GM12878 (cell line): ENCODE results near the gene SEC16A. TPM values are rescaled to one million over a fixed set of nuclear protein-coding genes. Genes with fewer than 3 reads are reported as not detected.

Experiments used
- ATAC-seq: fragments of 200-7000 bp; cut with Tn5 transposase; 3 replicates; pipeline ENCODE4 v1.9.1; 2020; ENCODE audit warnings: mild to moderate bottlenecking, moderate library complexity
- Bru-seq: library from RNA; stranded (reverse); fragments of 400-500 nt; gene quantifications from one replicate; lab custom pipeline; 2021; lab: Mats Ljungman, UMichigan
- BruChase-seq, 2 experiments: library from RNA; stranded (reverse); fragments of 400-500 nt; gene quantifications; one replicate each; lab custom pipeline; 2021; lab: Mats Ljungman, UMichigan
- BruUV-seq: library from RNA; stranded (reverse); fragments of 400-500 nt; replicated peaks from 2 replicates; lab custom pipeline; 2021; lab: Mats Ljungman, UMichigan
- CTCF ChIA-PET: fragments of 300-600 bp; sonication (Branson Sonifier 250); formaldehyde crosslinking; extraction: SDS; loops from one replicate; lab custom pipeline; 2021; ENCODE audit warnings: inconsistent platforms; lab: Yijun Ruan, JAX
- POLR2A ChIA-PET: fragments of 350-600 bp; formaldehyde crosslinking; extraction: SDS; loops from one replicate; lab custom pipeline; 2021; ENCODE audit warnings: inconsistent platforms; lab: Charles Lee
- RAD21 ChIA-PET: fragments of 300-600 bp; sonication (Branson Sonifier 250); formaldehyde crosslinking; loops from one replicate; lab custom pipeline; 2023; ENCODE audit warnings: antibody characterized with exemption; ENCODE audit not compliant: unreplicated experiment; lab: Charles Lee
- SMC1A ChIA-PET: fragments of 300-600 bp; sonication (Branson Sonifier 250); formaldehyde crosslinking; loops from one replicate; lab custom pipeline; 2023; ENCODE audit not compliant: unreplicated experiment, uncharacterized antibody; lab: Charles Lee
- DNase-seq: peaks from one replicate; pipeline ENCODE4 v3.0.0-alpha.2; 2011; ENCODE audit warnings: low read depth, low spot score
- FAIRE-seq: peaks from 3 replicates; lab custom pipeline; 2011; peaks lifted over from hg19 to GRCh38; lab: Jason Lieb, UNC
- H2AFZ ChIP-seq: 2 replicates; pipeline ENCODE4 v1.6.0; 2011; ENCODE audit warnings: low read depth, low read length, control low read depth; ENCODE audit not compliant: control insufficient read depth
- H3K27ac ChIP-seq: 2 replicates; pipeline ENCODE4 v1.5.1; 2011; ENCODE audit warnings: control low read depth; ENCODE audit not compliant: control insufficient read depth, insufficient read depth
- H3K27me3 ChIP-seq, 2 experiments: replicated peaks in 1 of 2; 2 replicates each; pipeline versions ENCODE4 v1.6.0 to v1.6.1; 2011; ENCODE audit warnings: low read length in 1 of 2; ENCODE audit not compliant: control insufficient read depth in 2 of 2, insufficient read depth in 2 of 2
- H3K36me3 ChIP-seq, 2 experiments: 2 replicates each; pipeline ENCODE4 v1.5.1; 2011; ENCODE audit warnings: low read length in 1 of 2; ENCODE audit not compliant: control insufficient read depth in 2 of 2, insufficient read depth in 2 of 2
- H3K4me1 ChIP-seq: 2 replicates; pipeline ENCODE4 v1.6.1; 2011; ENCODE audit warnings: mild to moderate bottlenecking, low read length, moderate library complexity, mixed read lengths; ENCODE audit not compliant: control insufficient read depth, insufficient read depth
- H3K4me2 ChIP-seq: 2 replicates; pipeline ENCODE4 v1.6.0; 2011; ENCODE audit warnings: control low read depth; ENCODE audit not compliant: control insufficient read depth, insufficient read depth
- H3K4me3 ChIP-seq: fragments of 200-600 bp; sonication (generic); 2 replicates; pipeline ENCODE4 v1.5.1; 2016
- H3K79me2 ChIP-seq: 2 replicates; pipeline ENCODE4 v1.6.0; 2011; ENCODE audit warnings: low read length; ENCODE audit not compliant: control insufficient read depth, insufficient read depth
- H3K9ac ChIP-seq: 2 replicates; pipeline ENCODE4 v1.8.0; 2011; ENCODE audit warnings: low read length, control low read depth, mixed read lengths; ENCODE audit not compliant: control insufficient read depth, insufficient read depth
- H3K9me3 ChIP-seq: replicated peaks from 3 replicates; pipeline ENCODE4 v1.5.1; 2011; ENCODE audit warnings: mild to moderate bottlenecking, low read length; ENCODE audit not compliant: control insufficient read depth, insufficient read depth
- H4K20me1 ChIP-seq: 2 replicates; pipeline ENCODE4 v1.6.0; 2011; ENCODE audit not compliant: control insufficient read depth, insufficient read depth
- KAT2A ChIP-seq: conservative IDR thresholded peaks from 2 replicates; pipeline ENCODE4 v1.6.1; 2011; ENCODE audit warnings: low read depth, low read length; ENCODE audit not compliant: control insufficient read depth
- NBN ChIP-seq: fragments of 450-650 bp; IDR thresholded peaks from 2 replicates; pipeline ENCODE4 v1.6.1; 2016
- NR2C1 ChIP-seq: fragments of 450-650 bp; IDR thresholded peaks from 2 replicates; pipeline ENCODE4 v1.6.1; 2017; ENCODE audit warnings: antibody characterized with exemption, mild to moderate bottlenecking, moderate library complexity
- PAX8 ChIP-seq: fragments of 450-650 bp; IDR thresholded peaks from 2 replicates; pipeline ENCODE4 v1.6.1; 2017; ENCODE audit warnings: mild to moderate bottlenecking, moderate library complexity
- POLR2AphosphoS2 ChIP-seq: IDR thresholded peaks from 2 replicates; pipeline ENCODE4 v1.6.1; 2011; ENCODE audit warnings: low read depth, mild to moderate bottlenecking, low read length, improper control_type of control experiment, moderate library complexity
- SIX5 ChIP-seq: IDR thresholded peaks from 2 replicates; pipeline ENCODE4 v1.6.1; 2011; ENCODE audit warnings: mild to moderate bottlenecking, low read depth, low read length, moderate library complexity; ENCODE audit not compliant: severe bottlenecking
- SMARCA5 ChIP-seq: fragments of 450-650 bp; IDR thresholded peaks from 2 replicates; pipeline ENCODE4 v1.6.1; 2017; ENCODE audit warnings: mild to moderate bottlenecking
- TCF12 ChIP-seq: IDR thresholded peaks from 2 replicates; pipeline ENCODE4 v1.6.1; 2011; ENCODE audit warnings: low read depth, mild to moderate bottlenecking, low read length
- ZNF217 ChIP-seq: fragments of 450-650 bp; IDR thresholded peaks from 2 replicates; pipeline ENCODE4 v1.6.1; 2017; ENCODE audit warnings: antibody characterized with exemption, mild to moderate bottlenecking
- WGBS: methylation state at CpG from one replicate; pipeline ENCODE4 v1.1.6; 2016; ENCODE audit warnings: low lambda C conversion rate; ENCODE audit not compliant: insufficient replicate concordance, insufficient coverage; ENCODE audit errors: missing lambda C conversion rate; 5-methylcytosine and 5-hydroxymethylcytosine counted together
- in situ Hi-C: fragments of 300-500 bp; cut with MboI; formaldehyde crosslinking; loops from 9 replicates; pipeline ENCODE4 v1.14.3; 2018; ENCODE audit warnings: mixed read lengths
- intact Hi-C: fragments of 100-400 bp; cut with micrococcal nuclease; formaldehyde crosslinking; loops from one replicate; pipeline ENCODE4 v1.14.2; 2022; ENCODE audit not compliant: unreplicated experiment
- long read RNA-seq, 2 experiments: library from polyadenylated mRNA; unstranded; transcript quantifications; one replicate each; pipeline ENCODE4 v2.0.0, GENCODE V29; 2019 to 2020
- polyA minus RNA-seq, 3 experiments: library from RNA; depleted of rRNA, polyadenylated mRNA; stranded (reverse); fragments of >200 nt; gene quantifications; 2 replicates each; pipeline ENCODE4 v1.2.3, GENCODE V29; 2011
- polyA plus RNA-seq, 11 experiments: library from polyadenylated mRNA; depleted of rRNA in 4 of 11; unstranded in 6 of 11; stranded (reverse) in 5 of 11; fragments of >200 nt; fragmentation: Nextera tagmentation in 4 of 11; fragmentation: Illumina TruSeq in 1 of 11; extraction: Ambion mirVana in 4 of 11; extraction: Trizol in 1 of 11; gene quantifications; 1 replicate in 1 of 11; 2 replicates in 10 of 11; pipeline versions ENCODE4 v1.2.1 to v1.2.3, GENCODE V29; 2011 to 2016; ENCODE audit warnings: inconsistent platforms in 2 of 11, missing spikeins in 2 of 11, low read depth in 1 of 11
- total RNA-seq, 4 experiments: library from RNA; depleted of rRNA in 3 of 4; stranded (reverse); fragments of >200 nt in 3 of 4; fragmentation: Illumina TruSeq in 1 of 4; extraction: Trizol in 1 of 4; gene quantifications; 2 replicates each; pipeline versions ENCODE4 v1.2.1 to v1.2.3, GENCODE V29; 2013 to 2021
- TF ChIP-seq, protein P1 (sequence below): fragments of 450-650 bp; IDR thresholded peaks from 2 replicates; pipeline ENCODE4 v1.6.1; 2017; ENCODE audit warnings: mild to moderate bottlenecking

Gene SEC16A, protein sequence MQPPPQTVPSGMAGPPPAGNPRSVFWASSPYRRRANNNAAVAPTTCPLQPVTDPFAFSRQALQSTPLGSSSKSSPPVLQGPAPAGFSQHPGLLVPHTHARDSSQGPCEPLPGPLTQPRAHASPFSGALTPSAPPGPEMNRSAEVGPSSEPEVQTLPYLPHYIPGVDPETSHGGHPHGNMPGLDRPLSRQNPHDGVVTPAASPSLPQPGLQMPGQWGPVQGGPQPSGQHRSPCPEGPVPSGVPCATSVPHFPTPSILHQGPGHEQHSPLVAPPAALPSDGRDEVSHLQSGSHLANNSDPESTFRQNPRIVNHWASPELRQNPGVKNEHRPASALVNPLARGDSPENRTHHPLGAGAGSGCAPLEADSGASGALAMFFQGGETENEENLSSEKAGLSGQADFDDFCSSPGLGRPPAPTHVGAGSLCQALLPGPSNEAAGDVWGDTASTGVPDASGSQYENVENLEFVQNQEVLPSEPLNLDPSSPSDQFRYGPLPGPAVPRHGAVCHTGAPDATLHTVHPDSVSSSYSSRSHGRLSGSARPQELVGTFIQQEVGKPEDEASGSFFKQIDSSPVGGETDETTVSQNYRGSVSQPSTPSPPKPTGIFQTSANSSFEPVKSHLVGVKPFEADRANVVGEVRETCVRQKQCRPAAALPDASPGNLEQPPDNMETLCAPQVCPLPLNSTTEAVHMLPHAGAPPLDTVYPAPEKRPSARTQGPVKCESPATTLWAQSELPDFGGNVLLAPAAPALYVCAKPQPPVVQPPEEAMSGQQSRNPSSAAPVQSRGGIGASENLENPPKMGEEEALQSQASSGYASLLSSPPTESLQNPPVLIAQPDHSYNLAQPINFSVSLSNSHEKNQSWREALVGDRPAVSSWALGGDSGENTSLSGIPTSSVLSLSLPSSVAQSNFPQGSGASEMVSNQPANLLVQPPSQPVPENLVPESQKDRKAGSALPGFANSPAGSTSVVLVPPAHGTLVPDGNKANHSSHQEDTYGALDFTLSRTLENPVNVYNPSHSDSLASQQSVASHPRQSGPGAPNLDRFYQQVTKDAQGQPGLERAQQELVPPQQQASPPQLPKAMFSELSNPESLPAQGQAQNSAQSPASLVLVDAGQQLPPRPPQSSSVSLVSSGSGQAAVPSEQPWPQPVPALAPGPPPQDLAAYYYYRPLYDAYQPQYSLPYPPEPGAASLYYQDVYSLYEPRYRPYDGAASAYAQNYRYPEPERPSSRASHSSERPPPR (N-terminal part only)
- 45.7 and 51.6 TPM in 2 replicates for total RNA-seq (2013; cell fraction: nucleolus; rRNA removed)
- total RNA-seq (2014; rRNA removed), result 14.7 and 17.6 TPM in 2 replicates
- total RNA-seq (2014; rRNA removed; fragmentation: Illumina TruSeq; extraction: Trizol), result 8.3 and 10.0 TPM in 2 replicates
- total RNA-seq (2021), result 52.6 and 59.1 TPM in 2 replicates
- 36.4 TPM for polyA plus RNA-seq (2011; ENCODE audit: low read depth)
- 7.3 and 9.9 TPM in 2 replicates for polyA plus RNA-seq (2011; rRNA removed)
- polyA plus RNA-seq (2011; cell fraction: cytosol; rRNA removed), result 12.3 and 18.3 TPM in 2 replicates
- 44.9 and 59.4 TPM in 2 replicates for polyA plus RNA-seq (2011; cell fraction: nucleus; rRNA removed)
- 40.1 and 41.6 TPM in 2 replicates for polyA plus RNA-seq (2012)
- polyA plus RNA-seq (2014; fragmentation: Illumina TruSeq; extraction: Trizol), result 26.5 and 36.0 TPM in 2 replicates
- polyA plus RNA-seq (2014; fragmentation: Nextera tagmentation; extraction: Ambion mirVana), result 10 to 100 TPM; 12.4 to 16.6 TPM
- polyA plus RNA-seq (2014; rRNA removed), result 25.9 and 28.0 TPM in 2 replicates
- polyA plus RNA-seq (2016; fragmentation: Nextera tagmentation; extraction: Ambion mirVana), result 10 to 100 TPM; 44.6 to 44.7 TPM
- 9.8 and 13.4 TPM in 2 replicates for polyA minus RNA-seq (2011; rRNA and poly(A)+ RNA removed)
- polyA minus RNA-seq (2011; cell fraction: cytosol; rRNA and poly(A)+ RNA removed), result 19.6 and 20.7 TPM in 2 replicates
- polyA minus RNA-seq (2011; cell fraction: nucleus; rRNA and poly(A)+ RNA removed), result 11.8 and 19.4 TPM in 2 replicates
- percentile 80 among the genes with signal in this experiment for Bru-seq, nascent RNA
- BruChase-seq, experiment 1, labeled RNA remaining after a 6-hour chase, result percentile 92 among the genes with signal in this experiment
- percentile 91 among the genes with signal in this experiment for BruChase-seq, experiment 2, labeled RNA remaining after a 2-hour chase
- long read RNA-seq, experiment 1, partial matches to known transcripts, result 0 of 10 reads
- long read RNA-seq, experiment 1, other reads (novel, unspliced or antisense), result 10 of 10 reads
- long read RNA-seq, experiment 2, partial matches to known transcripts, result 28 of 33 reads
- long read RNA-seq, experiment 2, other reads (novel, unspliced or antisense), result 2 of 33 reads

DNA sequence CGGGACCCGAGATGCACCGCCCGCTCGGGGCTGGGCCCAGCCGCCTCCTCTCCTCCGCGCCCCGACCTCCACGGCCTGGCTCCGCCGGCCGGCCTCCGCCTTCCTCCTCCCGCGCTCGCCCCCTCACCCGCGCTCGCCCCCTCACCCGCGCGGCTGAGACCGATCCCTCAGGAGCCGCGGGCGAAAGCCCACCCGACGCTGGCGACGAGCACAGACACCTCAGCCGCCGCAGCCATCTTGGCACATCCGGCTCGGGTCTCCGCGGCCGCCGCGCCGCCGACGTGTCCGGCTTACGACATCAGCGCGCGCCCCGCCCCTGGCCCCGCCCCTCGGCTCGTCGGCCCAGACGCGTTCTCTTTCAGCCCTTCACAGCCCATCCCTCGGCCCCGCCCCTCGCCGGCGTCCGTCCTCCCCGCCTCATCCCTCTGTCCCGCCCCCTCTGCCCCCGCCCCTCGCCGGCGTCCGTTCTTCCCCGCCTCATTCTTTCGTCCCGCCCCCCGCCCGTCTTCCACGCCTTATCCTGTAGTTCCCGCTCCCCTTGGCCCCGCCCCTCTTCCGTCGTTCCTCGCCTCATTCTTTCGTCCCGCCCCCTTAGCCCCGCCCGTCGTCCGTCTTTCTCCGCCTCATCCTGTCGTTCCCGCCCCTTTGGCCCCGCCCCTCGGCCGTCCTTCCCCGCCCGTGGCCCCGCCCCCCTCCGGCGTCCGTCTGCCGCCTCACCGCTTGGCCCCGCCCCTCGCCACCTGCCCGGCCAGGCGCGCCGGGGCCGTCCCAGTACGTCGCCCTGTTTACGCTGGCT is at the start of gene SEC16A:
Gene SEC16A, minus strand, starts transcription at position 248 of the 796 bp plus-strand sequence. CDS start 5,425 bp downstream, outside the sequence.
- in situ Hi-C loops, result no loop called here
- Histone ChIP-seq H3K4me2 (peak within 1 kb of the TSS; percentile 96), H2AFZ (peak within 1 kb of the TSS; percentile 95), H3K4me3 (peak within 1 kb of the TSS; percentile 92), H4K20me1 (no peaks in the 10 kb centered on the region; the same call in 1 of the 2 replicates), H3K79me2 (peaks cover 39% of the 10 kb centered on the region), H3K9ac (peak within 1 kb of the TSS; percentile 75), H3K36me3 (peaks cover 0 to 2% of the 10 kb centered on the region in 2 experiments; a peak in 2 of 4 replicates), H3K27ac (peak within 1 kb of the TSS; percentile 99), H3K4me1 (peaks cover 6% of the 10 kb centered on the region; the same call in 1 of the 2 replicates), H3K27me3 (no peaks in the 10 kb centered on the region), H3K9me3 (no peaks in the 10 kb centered on the region)
- ChIA-PET CTCF (interaction anchor here (2.5 to 9.0 kb wide), 3 partner anchors 143 to 162 kb away, joined by 16 to 223 read pairs (median 18); no protein-coding TSS in a partner anchor), RAD21 (interaction anchor here (1.0 to 7.8 kb wide), 3 partner anchors 56 to 144 kb away, joined by 3 to 126 read pairs (median 10); no protein-coding TSS in a partner anchor), SMC1A (interaction anchor here (0.6 to 1.6 kb wide), 3 partner anchors 143 to 170 kb away, joined by 3 to 4 read pairs (median 4); no protein-coding TSS in a partner anchor), POLR2A (interaction anchor here (1.1 to 1.3 kb wide), 2 partner anchors 44 to 57 kb away, joined by 3 read pairs; no protein-coding TSS in a partner anchor)
- FAIRE-seq (no peak), ATAC-seq (peak; percentile 79), DNase-seq (peak; percentile 81)
- intact Hi-C loops, result loop anchor here (2.0 kb wide), 1 partner anchor 72 kb away; the partner anchor contains the start of genes ENTR1 and PMPCA
- BruUV-seq, result no TSS peak
- 1% methylated on average over 32 of the region's 109 CpGs for WGBS
- peak; percentile 75; the same call in 1 of the 2 replicates for TF ChIP-seq POLR2AphosphoS2
- TF ChIP-seq ZNF217, result 0 out of 2 replicates have a peak, but pooled peaks have one; percentile 31
- 0 out of 2 replicates have a peak, but pooled peaks have one; percentile 35 for TF ChIP-seq TCF12
- TF ChIP-seq NBN, result no peak
- TF ChIP-seq PAX8, result no peak
- TF ChIP-seq SIX5, result peak; percentile 33
- no peak for TF ChIP-seq KAT2A
- 0 out of 2 replicates have a peak, but pooled peaks have one; percentile 42 for TF ChIP-seq NR2C1
- peak; percentile 85 for TF ChIP-seq SMARCA5
- TF ChIP-seq, protein P1, sequence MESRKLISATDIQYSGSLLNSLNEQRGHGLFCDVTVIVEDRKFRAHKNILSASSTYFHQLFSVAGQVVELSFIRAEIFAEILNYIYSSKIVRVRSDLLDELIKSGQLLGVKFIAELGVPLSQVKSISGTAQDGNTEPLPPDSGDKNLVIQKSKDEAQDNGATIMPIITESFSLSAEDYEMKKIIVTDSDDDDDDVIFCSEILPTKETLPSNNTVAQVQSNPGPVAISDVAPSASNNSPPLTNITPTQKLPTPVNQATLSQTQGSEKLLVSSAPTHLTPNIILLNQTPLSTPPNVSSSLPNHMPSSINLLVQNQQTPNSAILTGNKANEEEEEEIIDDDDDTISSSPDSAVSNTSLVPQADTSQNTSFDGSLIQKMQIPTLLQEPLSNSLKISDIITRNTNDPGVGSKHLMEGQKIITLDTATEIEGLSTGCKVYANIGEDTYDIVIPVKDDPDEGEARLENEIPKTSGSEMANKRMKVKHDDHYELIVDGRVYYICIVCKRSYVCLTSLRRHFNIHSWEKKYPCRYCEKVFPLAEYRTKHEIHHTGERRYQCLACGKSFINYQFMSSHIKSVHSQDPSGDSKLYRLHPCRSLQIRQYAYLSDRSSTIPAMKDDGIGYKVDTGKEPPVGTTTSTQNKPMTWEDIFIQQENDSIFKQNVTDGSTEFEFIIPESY, result no peak
